Epidermal melanocyte (primary cell): ENCODE results near the gene C22orf23.
A peak's percentile ranks its signal among the peaks of the same experiment; 100 is the strongest.
"Not testable (repeated sequence)": the region's sequence is repeated elsewhere in the genome, so short reads cannot be mapped to it uniquely, and the experiment has no call there.

Source experiments
- DNase-seq: peaks from one replicate; pipeline ENCODE4 v3.0.0; 2011; ENCODE audit warnings: low spot score; ENCODE audit not compliant: insufficient read length

C22orf23 gene

GRCh38 chr22:37982151-37982785, 28.9 kb upstream of the C22orf23 start:
- no peak for DNase-seq

- no peak for DNase-seq
Observed at GRCh38 chr22:37981282-37982011, 28.0 kb upstream of the C22orf23 start.

DNA sequence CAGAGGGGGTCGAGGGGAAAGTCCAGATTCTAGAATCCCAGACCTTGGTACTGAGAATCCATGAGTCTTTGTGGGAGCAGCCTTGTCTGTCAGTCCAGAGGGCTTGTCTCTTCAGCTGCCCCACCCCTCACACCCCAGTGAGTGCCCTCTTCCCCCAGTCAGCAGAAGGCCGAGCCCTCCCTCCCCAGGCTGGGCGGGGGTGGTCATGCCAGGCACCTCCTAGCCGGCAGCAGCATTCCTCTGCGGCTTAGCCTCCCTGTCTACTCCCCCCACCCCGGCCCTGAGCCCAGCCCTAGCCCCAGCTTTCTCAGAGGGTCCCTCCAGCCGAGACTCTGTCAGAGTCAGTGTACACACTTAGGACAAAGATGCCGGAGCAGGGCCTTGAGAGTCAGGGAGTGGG, 26.4 kb upstream of the C22orf23 start:
- DNase-seq: no peak

DNA sequence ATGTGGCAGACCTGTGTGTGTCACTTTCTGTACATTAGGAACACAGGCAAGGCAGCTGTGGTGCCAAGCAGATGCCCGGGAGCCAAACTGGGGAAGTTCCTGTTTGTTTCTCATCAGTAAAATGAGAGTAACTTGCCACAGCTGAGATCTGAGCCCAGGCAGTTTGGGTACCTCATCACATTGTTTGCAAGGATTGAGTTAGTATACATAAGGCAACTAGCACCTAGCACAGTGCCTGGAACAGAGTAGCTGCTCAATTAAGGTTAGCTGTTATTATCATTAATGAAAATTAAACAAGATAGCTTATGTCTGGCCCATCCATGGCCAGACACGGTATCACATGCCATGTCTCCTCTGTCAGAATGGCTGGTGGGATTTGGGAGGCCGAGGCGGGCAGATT, 23.1 kb upstream of the C22orf23 start:
- no peak for DNase-seq

DNA sequence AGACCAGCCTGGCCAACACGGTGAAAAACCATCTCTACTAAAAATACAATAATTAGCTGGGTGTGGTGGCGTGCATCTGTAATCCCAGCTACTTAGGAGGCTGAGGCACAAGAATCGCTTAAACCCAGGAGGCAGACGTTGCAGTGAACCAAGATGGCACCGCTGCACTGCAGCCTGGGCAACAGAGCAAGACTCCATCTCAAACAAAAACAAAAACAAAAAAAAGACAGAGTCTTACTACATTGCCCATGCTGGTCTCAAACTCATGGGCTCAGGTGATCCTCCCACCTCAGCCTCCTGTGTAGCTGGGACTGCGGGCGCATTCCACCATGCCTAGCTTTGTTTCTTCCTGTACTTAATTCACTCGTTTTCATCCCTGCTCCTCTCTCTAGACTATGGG, 22.6 kb upstream of the C22orf23 start:
- DNase-seq: not testable (repeated sequence)

- no peak for DNase-seq
Observed at GRCh38 chr22:37975153-37975552, 21.8 kb upstream of the C22orf23 start.

GRCh38 chr22:37973271-37974170, 20.1 kb upstream of the C22orf23 start:
- DNase-seq: no peak

DNA sequence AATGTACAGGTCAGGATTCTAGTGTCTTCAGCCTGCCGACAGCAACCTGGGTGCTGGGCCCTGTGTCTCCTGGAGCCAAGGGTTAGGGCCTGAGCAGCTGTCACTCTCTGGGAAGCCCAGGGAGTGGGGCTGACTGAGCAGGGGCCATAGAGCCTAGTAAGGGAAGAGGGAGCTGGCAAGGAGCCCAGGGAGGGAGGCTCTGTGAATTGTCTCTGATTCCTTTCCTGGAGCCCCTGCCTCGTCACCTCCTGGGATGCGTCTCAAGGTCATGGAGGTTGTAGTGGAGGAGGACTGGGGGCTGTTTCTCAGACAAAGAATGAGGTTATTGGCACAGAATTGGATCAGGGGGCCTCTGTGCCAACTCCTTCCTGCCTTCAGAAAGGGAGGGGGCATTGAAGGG, 19.1 kb upstream of the C22orf23 start:
- peak; percentile 29 for DNase-seq

DNA sequence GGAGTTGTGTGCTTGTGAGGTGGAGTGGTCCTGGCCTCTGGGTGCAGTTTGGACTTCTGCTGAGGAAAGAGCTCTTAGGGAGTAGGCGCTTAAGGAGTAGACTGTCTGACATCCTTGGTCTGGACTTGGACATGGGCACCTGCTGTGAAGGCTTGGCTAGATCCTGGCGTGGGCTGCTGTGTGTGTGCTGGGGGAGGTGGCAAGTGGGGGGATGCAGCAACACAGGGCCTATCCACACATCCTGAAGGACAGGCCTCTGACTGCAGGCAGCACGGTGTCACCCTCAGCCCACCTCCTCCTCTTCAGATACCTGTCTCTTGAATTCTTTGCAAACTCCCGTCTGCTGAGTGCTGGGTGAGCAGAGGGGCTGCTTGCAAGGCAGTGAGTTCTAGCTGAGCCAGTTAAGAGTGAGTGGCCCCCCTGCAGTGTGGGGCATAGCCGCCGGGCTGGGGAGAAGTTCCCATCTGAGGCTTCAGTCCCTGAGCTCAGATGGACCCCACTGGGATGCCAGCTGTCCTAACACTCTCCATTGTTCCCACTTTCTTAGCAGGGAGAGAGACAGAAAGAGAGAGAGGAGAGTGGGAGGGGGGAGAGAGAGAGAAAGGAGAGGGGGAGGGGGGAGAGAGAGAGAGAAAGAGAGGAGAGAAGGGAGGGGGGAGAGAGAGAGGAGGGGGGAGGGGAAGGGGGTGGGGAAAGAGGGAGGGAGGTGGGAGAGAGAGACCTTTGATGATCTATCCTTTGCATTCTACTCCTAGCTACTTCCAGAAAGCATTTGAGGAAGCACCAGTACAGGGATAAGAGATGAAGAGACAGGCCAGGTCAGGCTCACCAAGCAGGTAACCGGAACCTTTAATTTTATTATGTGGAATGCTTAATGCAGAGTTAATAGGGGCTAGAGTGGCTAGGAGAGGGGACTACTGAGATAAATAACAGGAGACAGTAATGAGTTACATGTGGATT, 18.4 kb upstream of the C22orf23 start:
- DNase-seq: no peak

- DNase-seq: no peak
Observed at GRCh38 chr22:37970864-37971263, 17.5 kb upstream of the C22orf23 start.

DNA sequence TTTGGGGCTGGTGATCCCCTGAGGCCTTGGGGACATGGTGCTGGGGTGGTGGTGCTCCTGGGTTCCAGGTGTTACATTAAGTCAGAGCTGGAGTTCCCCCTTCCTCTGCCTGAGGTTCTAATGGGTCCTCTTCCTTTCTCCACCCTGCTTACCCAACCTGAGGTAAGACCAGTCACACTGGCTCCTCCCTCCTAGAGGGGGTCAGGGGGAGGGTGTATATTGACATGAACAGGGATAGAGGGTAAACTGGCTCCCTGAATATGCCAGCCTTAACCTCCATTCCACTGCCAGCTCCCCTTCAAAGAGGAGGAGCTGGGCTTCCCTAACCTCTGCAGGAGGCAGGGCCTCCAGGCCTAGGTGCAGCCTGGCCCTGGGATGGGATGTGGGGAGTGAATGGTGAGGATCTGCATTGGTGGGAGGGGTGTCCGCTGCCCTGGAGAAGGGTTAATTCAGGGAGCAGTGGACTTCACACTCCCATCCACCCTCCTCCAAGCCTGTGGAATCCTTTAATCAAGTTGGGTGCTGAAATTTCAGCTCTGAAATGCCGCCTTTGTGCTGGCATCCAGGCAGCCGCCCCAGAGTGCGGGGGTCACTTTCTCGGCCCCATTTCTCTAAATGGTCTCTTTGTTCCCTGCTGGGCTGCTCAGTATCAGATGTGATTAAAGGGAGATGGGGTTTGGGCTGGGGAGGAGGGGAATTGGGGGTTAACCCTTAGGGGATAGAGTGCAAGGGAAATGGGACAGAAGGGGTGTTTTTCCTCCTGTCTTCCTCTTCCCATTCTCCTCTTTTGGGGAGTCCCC, 15.3 kb upstream of the C22orf23 start:
- no peak for DNase-seq

DNA sequence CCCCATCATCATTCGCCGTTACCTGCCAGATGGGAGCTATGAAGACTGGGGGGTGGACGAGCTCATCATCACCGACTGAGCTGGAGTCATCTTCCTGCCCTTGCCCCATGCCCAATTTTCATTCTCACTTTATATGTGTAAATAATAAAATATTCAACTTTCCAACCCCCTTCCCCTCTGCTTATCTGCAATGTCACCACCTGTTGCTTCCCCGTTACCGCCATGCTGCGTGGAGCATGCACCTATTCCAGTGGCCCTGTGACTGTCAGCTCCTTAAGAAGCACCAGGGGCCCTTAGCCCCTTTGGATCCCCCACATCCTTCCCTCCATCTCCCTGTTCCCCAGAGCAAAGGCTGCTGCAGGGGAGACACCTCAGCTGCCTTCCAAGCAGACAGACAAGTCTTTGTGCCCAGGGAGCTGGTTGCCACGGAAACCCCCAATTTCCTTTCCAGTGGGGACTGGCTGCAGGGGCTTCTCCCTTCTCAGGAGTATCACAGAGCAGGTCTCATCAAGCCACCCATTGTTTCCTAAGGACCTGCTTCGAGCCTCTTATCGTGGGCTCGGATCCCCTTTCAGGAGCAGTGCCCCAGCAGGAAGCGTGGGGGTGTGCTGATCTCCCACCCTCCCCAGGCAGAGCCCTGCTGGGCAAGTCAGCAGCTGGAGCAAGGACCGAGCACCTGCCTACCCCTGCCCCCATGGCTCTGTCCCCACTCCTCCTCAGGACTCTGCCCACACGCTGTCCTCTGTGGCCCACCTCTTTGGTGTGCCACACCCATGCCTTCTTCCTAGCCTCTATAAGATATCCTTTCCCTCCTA, 14.4 kb upstream of the C22orf23 start:
- no peak for DNase-seq

DNA sequence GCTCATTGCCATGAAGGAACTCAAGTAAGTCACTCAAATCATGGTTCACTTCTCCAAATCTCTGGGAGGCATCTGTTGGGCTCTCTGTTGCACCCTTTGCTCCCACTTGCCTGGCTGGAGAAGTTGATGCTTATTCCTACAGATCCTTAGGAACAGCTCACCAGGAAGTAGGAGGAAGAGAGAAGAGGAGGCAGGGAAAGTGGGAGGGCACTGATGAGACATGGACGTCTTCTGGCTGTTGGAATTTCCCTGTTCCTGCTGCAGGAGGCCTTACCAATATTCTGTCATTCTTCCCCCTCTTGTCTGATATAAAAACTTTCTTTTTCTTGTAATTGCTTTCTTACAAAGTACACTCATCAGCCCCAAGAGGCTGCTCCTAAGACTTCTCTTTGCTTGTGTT, 13.7 kb upstream of the C22orf23 start:
- DNase-seq: no peak

DNA sequence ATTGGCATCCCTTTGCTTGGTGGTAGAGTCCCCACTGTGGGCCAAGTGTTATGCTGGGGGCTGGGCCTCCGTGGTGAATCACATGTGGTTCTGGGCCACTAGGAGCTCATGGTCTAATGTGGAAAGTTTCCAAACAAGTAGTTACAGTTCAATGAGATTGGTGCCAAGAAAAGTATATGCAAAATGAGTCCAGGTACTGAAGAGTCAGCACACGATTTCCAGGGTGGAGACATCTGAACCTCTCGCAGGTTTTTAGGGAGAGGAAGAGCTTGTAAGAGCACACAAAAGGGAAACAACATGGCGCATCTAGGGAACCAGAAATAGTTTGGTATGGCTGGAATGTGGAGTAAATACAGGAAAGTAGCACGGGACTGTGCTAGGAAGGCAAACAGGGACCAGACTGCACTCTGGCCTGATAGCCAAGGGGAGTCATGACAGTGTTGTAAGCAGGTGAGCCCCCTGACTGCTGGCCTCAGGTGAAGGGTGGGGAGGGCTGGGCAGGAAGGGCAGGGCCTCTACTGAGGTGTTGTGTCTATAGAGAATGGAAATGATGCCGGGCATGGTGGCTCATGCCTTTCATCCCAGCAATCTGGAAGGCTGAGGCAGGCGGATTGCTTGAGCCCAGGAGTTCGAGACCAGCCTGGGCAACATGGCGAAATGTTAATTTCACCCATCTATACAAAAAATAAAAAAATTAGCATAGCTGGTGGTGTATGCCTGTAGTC, 12.7 kb upstream of the C22orf23 start:
- DNase-seq: no peak

- DNase-seq: no peak
Observed at GRCh38 chr22:37961062-37961461, 7.7 kb upstream of the C22orf23 start.

- no peak for DNase-seq
Observed at GRCh38 chr22:37959231-37959825, 5.9 kb upstream of the C22orf23 start.

- no peak for DNase-seq
Observed at GRCh38 chr22:37957232-37957631, 3.8 kb upstream of the C22orf23 start.

DNA sequence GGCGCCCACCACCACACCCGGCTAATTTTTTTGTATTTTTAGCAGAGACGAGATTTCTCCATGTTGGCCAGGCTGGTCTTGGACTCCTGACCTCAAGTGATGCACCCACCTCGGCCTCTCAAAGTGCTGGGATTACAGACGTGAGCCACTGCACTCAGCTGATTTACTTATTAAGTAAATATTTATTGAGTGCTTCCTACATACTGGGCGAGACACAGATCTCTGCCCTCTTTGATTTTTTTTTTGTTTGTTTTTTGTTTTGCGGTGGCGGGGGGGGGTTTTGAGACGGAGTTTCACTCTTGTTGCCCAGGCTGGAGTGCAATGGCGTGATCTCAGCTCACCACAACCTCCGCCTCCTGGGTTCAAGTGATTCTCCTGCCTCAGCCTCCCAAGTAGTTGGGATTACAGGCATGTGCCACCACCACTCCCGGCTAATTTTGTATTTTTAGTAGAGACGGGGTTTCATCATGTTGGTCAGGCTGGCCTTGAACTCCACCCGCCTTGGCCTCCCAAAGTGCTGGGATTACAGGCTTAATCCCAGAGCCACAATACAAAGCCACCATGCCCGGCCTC, 2.5 kb upstream of the C22orf23 start:
- not testable (repeated sequence) for DNase-seq
